DOHH2 (cell line): Measurements from ENCODE around the gene MYL5.
"Not testable (repeated sequence)": the region's sequence is repeated elsewhere in the genome, so short reads cannot be mapped to it uniquely, and the experiment has no call there.

ENCODE experiments used
- CTCF ChIP-seq: fragments of 200-600 bp; sonication (generic); IDR thresholded peaks from one replicate; pipeline ENCODE4 v1.5.1; 2014; ENCODE audit warnings: antibody characterized with exemption, mild to moderate bottlenecking, low read depth, low read length; ENCODE audit not compliant: poor library complexity, severe bottlenecking
- EZH2phosphoT487 ChIP-seq: fragments of 200-600 bp; sonication (generic); IDR thresholded peaks from 2 replicates; pipeline ENCODE4 v1.6.1; 2017; ENCODE audit warnings: borderline replicate concordance, mild to moderate bottlenecking, antibody characterized with exemption, low read length, moderate library complexity, mixed read lengths

GRCh38 chr4:730946-731904 lies 56.9 kb downstream of the MYL5 start:
- not testable (repeated sequence) for TF ChIP-seq CTCF, EZH2phosphoT487
